Fibroblast of upper back skin (primary cell): ENCODE results near the gene OBSCN.

Experiments
- DNase-seq: peaks from one replicate; pipeline ENCODE4 v3.0.0-alpha.2; 2013

The OBSCN gene

DNA sequence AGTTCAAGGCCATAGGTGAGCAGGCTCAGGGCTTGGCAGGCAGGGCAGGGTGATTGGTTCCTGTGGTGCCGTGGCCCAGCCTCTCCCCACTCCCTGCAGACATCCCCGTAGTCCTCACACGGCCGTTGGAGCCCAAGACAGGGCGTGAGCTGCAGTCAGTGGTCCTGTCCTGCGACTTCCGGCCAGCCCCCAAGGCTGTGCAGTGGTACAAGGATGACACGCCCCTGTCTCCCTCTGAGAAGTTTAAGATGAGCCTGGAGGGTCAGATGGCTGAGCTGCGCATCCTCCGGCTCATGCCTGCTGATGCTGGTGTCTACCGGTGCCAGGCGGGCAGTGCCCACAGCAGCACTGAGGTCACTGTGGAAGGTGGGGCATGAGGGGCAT, 71.9 kb downstream of the OBSCN start:
- DNase-seq: no peak

DNA sequence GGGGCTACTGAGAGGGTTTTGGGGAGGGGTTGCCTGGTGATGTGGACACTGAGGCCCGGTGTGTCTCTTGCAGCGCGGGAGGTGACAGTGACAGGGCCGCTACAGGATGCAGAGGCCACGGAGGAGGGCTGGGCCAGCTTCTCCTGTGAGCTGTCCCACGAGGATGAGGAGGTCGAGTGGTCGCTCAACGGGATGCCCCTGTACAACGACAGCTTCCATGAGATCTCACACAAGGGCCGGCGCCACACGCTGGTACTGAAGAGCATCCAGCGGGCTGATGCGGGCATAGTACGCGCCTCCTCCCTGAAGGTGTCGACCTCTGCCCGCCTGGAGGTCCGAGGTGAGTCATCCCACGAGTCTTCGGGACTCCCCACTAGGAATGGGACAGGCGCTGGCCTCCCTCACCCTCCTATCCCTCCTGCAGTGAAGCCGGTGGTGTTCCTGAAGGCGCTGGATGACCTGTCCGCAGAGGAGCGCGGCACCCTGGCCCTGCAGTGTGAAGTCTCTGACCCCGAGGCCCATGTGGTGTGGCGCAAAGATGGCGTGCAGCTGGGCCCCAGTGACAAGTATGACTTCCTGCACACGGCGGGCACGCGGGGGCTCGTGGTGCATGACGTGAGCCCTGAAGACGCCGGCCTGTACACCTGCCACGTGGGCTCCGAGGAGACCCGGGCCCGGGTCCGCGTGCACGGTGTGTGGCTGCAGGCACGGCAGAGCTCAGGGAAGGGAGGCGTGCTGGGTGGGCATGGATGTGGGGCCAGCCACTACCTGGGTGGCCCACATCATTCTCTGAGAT, 72.5 kb downstream of the OBSCN start:
- DNase-seq: no peak

DNA sequence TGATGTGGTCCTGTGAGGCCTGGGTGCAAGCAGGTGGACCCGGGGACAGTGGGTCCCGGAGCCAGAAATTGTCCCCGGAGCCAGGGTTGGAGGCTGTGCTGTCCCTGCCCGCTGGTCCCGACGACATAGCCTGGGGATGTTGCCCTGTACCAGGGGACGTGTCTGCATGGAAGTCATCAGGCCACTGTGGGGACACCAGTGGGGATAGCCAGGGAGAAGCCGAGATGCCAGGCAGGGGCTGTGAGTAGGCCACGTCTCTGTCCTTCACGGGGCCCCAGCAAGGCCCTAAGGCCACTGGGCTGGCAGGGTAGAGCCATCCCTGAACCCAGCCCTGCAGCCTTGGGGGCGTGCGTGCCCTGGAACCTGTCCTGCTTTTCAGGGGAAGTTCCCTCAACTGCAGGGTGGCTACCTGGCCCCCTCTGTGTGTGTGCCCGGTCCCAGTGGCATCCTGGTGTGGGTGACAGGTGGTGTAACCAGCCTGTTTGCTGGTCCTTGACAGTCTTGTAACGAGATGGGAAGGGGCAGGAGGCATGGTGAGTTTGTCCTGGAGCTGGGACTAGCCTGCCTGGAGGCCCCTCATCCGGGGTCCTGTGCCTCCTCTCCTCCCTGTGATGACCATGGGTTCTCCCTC, 73.2 kb downstream of the OBSCN start:
- no peak for DNase-seq

DNA sequence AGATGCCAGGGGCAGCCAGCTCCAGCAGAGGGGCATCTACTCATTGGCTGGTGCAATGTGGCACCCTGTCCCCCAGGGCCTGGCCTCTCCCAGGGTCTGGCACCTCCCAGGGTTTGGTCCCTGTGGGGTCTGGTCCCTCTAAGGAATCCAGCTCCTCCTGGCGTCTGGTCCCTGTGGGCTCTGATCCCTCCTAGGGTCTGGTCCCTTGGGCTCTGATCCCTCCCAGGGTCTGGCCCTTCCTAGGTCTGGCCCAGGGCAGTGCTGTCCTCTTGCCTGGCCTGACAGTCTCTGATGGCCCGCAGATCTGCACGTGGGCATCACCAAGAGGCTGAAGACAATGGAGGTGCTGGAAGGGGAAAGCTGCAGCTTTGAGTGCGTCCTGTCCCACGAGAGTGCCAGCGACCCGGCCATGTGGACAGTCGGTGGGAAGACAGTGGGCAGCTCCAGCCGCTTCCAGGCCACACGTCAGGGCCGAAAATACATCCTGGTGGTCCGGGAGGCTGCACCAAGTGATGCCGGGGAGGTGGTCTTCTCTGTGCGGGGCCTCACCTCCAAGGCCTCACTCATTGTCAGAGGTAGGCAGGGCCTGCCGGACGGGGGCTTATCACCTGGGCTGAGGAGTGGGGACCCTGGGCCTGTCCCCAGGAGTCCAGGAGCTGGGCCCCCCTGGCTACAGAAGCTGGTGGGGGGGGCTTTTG, 73.9 kb downstream of the OBSCN start:
- DNase-seq: no peak

DNA sequence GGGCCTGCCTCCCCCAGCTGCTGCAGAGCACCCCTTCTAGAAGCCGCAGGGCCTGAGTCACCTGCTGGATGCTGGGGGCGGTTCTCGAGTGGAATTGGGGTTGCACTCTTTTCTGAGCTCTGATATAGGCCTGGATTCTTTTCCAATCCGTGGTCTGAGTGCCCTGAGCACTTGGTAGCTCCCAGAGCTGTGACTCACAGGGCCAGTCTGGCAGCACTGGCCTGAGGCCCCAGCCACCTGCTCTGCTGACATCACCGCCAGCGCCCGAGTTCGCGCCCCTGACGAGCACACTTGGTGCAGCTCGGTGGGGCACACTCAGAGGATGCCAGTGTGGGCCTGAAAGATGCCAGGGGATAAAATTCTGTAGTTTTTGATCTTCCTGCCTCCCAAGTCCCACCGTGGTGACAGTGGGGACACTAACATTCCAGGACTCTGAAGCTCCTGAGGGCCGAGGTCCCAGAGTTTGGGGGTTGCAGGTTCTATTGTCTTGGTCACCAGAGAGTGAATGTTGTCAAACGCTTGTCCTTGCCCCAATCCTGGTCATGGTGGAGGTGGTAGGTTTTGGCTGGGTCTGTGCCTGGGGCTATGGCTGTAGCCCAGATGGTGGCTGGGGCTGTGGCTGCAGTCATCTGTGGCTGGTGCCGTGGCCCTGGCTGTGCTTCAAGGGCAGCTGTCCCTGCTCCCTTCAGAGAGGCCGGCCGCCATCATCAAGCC, 74.6 kb downstream of the OBSCN start:
- DNase-seq: no peak

DNA sequence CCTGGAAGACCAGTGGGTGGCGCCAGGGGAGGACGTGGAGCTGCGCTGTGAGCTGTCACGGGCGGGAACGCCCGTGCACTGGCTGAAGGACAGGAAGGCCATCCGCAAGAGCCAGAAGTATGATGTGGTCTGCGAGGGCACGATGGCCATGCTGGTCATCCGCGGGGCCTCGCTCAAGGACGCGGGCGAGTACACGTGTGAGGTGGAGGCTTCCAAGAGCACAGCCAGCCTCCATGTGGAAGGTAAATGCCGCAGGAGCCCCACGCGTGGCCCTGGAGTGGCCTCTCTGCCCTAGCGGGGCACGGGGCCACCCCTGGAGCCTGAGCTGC, 75.2 kb downstream of the OBSCN start:
- DNase-seq: no peak

DNA sequence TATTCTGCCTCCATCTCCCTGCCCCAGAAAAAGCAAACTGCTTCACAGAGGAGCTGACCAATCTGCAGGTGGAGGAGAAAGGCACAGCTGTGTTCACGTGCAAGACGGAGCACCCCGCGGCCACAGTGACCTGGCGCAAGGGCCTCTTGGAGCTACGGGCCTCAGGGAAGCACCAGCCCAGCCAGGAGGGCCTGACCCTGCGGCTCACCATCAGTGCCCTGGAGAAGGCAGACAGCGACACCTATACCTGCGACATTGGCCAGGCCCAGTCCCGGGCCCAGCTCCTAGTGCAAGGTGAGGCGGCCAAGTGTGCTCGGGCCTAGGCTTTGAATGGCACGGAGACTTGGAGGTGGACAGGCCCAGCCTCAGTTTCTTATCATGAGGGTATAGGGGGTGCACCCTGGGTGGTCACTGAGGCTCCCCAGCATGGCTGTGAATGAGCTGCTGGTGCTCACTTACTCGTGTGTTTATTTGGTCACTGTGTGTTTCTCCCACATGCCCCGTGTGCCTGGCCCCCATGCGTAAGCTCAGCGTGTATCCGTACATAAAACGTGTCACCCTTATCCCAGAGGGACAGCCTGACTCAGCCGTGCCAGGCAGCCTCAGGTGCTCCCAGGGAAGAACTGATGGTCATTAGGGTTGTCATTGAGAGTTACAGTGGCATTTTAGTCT, 75.8 kb downstream of the OBSCN start:
- DNase-seq: no peak

DNA sequence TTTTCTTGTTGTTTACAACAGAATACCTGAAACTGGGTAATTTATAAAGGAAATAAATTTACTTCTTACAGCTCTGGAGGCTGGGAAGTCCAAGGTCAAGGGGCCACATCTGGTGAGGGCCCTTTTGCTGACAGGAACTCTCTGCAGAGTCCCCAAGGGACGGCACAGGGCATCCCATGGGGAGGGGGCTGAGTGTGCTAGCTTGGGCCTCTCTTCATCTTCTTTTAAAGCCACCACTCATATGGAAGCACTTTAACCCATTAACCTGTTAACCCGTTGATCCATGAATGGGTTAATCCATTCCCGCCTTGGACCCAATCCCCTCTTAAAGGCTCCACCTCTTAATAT, 76.3 kb downstream of the OBSCN start:
- no peak for DNase-seq

DNA sequence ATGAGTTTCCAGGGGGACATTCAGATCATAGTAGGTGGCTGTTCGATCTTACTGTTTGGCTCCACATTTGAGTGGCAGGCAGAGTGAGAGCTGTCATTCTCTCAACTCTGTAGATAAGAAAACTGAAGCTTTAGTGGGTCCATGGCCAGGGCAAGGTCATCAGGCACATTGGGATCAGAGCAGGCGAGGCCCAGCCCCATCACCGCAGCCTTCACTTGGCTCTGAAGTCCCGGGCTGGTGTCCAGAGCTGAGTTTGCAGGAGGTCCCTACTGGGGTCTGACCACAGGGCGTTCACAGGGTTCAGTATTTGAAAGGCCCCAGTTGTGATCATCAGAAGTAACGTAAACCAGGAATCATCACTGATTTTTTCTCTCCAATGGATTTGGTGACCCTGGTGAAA, 76.7 kb downstream of the OBSCN start:
- no peak for DNase-seq

DNA sequence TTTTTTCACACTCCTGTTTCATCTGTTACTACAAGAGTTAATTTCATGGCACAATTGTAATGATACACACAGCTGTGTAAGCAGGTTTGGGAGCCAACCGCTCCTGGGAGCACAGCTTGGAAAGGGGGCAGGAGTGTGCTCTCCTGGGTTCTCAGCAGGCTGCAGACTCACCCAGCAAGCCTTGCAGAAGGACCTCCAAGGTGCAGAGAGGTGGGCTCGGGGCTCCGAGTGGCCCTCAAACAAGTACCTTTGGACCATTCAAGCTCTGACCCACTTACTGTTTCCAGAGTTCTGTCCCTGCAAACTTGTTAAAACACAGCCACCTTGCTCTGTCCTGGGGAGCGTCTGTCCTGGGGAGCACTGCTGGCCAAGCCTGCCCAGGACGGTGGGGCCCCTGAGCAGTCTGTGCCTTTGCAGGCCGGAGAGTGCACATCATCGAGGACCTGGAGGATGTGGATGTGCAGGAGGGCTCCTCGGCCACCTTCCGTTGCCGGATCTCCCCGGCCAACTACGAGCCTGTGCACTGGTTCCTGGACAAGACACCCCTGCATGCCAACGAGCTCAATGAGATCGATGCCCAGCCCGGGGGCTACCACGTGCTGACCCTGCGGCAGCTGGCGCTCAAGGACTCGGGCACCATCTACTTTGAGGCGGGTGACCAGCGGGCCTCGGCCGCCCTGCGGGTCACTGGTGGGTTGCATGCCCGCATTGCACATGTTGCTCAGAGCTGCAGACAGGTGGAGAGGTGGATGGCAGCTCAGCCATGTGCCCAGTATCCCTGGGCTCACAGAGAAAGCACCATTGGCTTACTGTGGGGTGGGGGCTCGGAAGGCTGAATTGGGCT, 78.0 kb downstream of the OBSCN start:
- no peak for DNase-seq

DNA sequence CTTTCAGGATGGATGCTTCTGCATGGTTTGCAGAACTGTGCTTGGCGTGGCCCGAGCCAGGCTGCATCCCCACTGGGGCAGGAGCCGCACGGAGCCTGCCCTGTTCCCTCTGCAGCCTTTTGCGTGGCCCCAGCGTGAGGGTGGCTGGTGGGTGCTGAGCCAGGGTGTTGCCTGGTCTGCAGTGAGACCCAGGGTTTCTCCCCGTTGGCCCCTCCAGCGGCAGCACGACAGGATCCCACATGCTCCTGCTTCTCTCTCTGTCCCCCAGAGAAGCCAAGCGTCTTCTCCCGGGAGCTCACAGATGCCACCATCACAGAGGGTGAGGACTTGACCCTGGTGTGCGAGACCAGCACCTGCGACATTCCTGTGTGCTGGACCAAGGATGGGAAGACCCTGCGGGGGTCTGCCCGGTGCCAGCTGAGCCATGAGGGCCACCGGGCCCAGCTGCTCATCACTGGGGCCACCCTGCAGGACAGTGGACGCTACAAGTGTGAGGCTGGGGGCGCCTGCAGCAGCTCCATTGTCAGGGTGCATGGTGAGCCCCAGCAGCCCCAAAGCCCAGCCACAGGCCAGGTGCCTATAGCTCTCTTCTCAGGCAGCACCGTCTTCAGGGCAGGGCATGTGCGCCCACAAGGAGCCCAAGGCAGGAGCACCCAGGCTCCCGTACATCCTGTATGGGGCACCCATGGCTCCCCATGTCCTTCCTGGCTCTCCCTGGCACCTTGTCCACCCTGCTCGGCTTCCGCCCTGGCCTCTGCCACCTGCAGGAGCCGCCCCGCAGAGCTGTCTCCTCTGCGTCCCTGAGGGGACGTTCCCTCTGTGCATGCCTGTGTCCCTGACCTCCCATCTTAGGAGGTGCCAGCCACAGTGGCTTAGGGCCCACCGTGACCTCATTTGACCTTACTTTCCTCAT, 78.9 kb downstream of the OBSCN start:
- no peak for DNase-seq

DNA sequence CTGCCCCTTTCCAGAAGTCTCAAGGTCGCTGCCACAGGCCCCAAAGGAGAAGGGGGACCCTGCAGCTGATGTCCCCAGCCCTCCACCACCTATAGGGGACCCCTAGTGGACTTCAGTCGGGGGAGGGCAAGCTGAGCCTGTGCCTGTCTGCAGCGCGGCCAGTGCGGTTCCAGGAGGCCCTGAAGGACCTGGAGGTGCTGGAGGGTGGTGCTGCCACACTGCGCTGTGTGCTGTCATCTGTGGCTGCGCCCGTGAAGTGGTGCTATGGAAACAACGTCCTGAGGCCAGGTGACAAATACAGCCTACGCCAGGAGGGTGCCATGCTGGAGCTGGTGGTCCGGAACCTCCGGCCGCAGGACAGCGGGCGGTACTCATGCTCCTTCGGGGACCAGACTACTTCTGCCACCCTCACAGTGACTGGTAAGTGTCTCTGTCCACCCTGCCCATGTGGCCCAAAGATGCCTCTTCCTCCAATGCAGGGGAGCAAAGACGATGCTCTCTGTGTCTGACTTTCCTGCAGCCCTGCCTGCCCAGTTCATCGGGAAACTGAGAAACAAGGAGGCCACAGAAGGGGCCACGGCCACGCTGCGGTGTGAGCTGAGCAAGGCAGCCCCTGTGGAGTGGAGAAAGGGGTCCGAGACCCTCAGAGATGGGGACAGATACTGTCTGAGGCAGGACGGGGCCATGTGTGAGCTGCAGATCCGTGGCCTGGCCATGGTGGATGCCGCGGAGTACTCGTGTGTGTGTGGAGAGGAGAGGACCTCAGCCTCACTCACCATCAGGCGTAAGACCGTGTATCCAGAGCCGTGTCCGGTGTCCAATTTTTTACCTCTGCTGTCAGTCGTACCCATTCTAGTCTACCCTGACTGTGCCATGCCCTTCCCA, 79.9 kb downstream of the OBSCN start:
- no peak for DNase-seq

DNA sequence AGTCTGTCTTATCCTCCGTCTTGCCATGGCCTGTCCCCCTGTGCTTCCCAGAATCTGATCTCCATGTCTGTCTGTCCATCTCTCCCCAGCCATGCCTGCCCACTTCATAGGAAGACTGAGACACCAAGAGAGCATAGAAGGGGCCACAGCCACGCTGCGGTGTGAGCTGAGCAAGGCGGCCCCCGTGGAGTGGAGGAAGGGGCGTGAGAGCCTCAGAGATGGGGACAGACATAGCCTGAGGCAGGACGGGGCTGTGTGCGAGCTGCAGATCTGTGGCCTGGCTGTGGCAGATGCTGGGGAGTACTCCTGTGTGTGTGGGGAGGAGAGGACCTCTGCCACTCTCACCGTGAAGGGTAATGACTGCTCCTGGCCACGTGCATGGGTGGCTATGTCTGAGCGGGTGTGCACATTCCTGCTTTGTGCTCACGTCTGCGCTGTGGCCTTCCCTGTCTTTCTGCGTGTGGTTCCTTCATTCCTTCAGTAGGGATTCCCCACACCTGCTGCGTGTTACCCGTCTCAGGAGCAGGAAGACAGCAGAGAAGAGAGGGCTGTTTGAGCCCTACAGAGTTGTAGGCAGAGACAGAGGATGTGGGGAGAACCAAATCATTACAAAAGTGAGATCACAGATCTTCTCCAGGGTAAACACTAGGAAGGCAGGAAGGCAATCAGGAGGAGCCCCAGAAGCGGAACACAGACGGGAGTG, 80.8 kb downstream of the OBSCN start:
- DNase-seq: no peak

DNA sequence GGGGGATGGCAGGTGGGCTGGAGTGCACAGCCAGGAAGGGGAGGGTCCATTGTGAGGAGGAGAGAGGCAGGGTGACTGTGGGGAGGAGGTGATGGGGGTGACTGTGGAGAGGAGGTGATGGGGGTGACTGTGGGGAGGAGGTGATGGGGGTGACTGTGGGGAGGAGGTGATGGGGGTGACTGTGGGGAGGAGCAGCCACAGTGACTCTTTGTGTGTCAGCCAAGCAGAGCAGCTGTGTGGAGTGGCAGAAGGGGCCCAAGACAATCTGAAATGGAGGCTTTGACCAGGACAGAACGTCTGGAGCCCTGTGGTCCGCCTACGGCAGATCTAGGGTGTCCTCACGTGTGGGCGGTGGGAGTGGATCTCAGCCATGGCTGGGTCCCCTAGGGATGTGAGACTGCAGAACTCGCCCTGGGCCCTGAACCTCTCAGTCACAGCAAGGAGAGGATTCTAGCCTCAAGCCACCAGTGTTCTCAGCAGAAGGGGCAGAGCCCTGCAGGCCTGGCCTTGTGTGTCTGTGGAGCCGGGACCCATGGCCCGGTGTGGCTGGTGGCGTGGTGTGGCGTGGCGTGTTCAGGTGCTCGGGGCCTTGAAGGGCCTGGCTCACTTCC, 81.5 kb downstream of the OBSCN start:
- no peak for DNase-seq

DNA sequence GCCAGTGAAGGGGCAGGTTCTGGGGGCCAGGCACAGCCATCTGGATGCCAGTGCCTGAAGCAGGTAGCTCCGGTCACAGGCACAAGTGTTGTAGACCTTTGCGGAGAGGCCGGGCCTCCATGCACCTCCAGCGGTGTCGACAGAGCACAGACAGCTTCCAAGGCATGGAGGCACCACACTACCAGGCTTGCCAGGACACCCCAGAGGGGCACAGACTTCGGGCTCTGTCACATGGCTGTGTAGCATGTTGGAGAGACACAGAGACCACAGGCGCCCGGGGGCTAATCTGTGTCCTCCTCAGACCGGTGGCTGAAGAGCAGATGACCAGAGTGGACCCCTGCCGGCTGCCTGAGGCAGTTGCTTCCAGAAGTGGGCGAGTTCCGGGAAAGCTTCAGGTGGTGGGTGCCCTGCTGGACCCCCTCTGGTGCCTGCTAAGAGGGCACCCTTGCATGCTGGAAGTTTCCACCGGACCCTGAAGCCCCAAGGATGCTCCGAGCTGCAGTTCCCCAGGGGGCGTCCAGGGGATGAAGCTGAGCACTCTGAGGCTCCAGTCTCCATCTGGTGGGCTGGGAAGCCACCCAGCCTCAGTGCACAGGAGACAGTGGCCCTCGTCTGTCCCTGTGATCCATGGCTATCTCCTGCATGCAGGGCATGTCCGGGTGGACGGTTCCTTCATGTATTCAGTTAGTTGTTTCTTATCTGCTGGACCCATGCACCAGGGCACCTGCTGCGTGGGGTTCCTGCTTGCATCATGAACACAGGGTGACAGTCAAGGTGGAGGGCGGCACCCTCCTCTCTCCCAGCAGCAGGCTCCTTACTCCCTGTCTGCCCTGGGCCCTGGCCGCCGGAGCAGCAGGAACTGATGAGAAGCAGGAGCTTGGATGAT, 82.4 kb downstream of the OBSCN start:
- no peak for DNase-seq

DNA sequence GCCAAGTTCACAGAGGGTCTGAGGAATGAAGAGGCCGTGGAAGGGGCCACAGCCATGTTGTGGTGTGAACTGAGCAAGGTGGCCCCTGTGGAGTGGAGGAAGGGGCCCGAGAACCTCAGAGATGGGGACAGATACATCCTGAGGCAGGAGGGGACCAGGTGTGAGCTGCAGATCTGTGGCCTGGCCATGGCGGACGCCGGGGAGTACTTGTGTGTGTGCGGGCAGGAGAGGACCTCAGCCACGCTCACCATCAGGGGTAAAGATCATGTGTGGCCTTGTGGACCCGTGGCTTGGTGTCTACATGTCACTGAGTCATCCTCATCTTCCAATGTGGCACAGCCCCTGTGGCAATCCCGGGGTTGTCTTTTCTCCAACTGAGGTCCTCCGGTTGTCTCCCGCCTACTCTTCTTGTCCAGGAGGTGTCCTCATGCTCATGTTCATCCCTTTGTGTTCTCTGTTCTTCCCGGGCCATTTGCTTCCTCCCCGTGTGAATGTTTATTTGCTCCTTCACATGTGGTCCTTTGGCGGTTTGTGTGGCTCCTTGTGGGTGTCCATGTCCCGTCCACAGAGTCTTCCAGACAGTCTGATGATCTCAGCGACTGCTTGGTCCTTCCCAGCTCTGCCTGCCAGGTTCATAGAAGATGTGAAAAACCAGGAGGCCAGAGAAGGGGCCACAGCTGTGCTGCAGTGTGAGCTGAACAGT, 84.2 kb downstream of the OBSCN start:
- no peak for DNase-seq

DNA sequence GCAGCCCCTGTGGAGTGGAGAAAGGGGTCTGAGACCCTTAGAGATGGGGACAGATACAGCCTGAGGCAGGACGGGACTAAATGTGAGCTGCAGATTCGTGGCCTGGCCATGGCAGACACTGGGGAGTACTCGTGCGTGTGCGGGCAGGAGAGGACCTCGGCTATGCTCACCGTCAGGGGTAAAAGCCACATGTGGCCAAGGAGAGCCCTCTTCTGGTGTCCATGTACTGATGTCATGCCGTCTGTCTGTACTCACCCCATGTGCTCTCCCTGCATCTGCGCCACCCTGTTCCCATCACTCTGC, 84.7 kb downstream of the OBSCN start:
- DNase-seq: no peak
